Suprapubic skin (tissue), 4 donors: ENCODE measurements around the gene ZMYND10. TPM values are rescaled to one million over a fixed set of nuclear protein-coding genes. Genes with fewer than 3 reads are reported as not detected.

Experiments used
- DNase-seq, 2 donors: peaks; one replicate each; pipeline ENCODE4 v3.0.0-alpha.2; 2019; ENCODE audit warnings: low spot score in 2 of 2
- H3K27ac ChIP-seq: fragments of 200-600 bp; sonication (generic); one replicate; pipeline ENCODE4 v1.5.1; 2019
- H3K27me3 ChIP-seq: fragments of 200-600 bp; sonication (generic); one replicate; pipeline ENCODE4 v1.5.1; 2019
- H3K36me3 ChIP-seq: fragments of 200-600 bp; sonication (generic); one replicate; pipeline ENCODE4 v1.5.1; 2019
- H3K4me1 ChIP-seq: fragments of 200-600 bp; sonication (generic); one replicate; pipeline ENCODE4 v1.5.1; 2019
- H3K4me3 ChIP-seq: fragments of 200-600 bp; sonication (generic); one replicate; pipeline ENCODE4 v1.5.1; 2019; ENCODE audit warnings: mild to moderate bottlenecking
- H3K9me3 ChIP-seq: fragments of 200-600 bp; sonication (generic); one replicate; pipeline ENCODE4 v1.5.1; 2019
- EP300 ChIP-seq: sonication (generic); formaldehyde crosslinking; IDR thresholded peaks from one replicate; pipeline ENCODE4 v1.6.1; 2017; ENCODE audit warnings: antibody characterized with exemption
- POLR2A ChIP-seq, 2 donors: fragments of 450-650 bp; IDR thresholded peaks; one replicate each; pipeline ENCODE4 v1.6.1; 2017; ENCODE audit warnings: antibody characterized with exemption in 2 of 2, mild to moderate bottlenecking in 2 of 2, moderate library complexity in 2 of 2
- POLR2AphosphoS5 ChIP-seq, 3 donors: sonication (generic); formaldehyde crosslinking; IDR thresholded peaks; one replicate each; pipeline ENCODE4 v1.6.1; 2017; ENCODE audit warnings: antibody characterized with exemption in 3 of 3
- WGBS: methylation state at CpG from one replicate; pipeline ENCODE4 v1.1.5; 2018; 5-methylcytosine and 5-hydroxymethylcytosine counted together
- total RNA-seq, 4 donors: library from RNA; depleted of rRNA; stranded (reverse); fragments of >200 nt; gene quantifications; one replicate each; pipeline ENCODE4 v1.1.0, GENCODE V29; 2016
- TF ChIP-seq, protein P1 (sequence below), 2 donors: fragments of 200-600 bp in 1 of 2; fragments of 450-650 bp in 1 of 2; sonication (generic) in 1 of 2; IDR thresholded peaks; one replicate each; pipeline ENCODE4 v1.5.1; 2016 to 2019; ENCODE audit warnings: antibody characterized with exemption in 2 of 2, mild to moderate bottlenecking in 1 of 2, moderate library complexity in 1 of 2

ZMYND10 gene
- total RNA-seq, 4 donors from 2014 or later: 1.6 to 4.7 (median 1.9) TPM; not detected in 1

DNA sequence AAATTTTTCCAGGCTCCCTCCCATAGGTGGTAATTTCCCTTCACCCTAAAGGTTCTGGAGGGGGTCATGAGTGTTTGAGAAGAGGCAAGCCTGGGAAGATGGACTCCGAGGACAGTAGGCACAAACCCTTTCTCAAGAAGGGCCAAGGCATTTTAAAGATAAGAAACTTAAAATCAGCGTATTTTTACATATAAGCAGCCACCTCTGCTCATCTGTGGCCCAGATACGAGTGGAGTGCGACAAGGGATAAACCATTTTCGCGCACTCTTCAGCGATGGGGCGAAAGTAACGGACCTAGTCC, 5.4 kb downstream of the ZMYND10 start:
- 12% methylated on average over 9 of the region's 9 CpGs for WGBS
- peaks cover 70% of the 10 kb centered on the region for H3K4me1 ChIP-seq
- no peaks in the 10 kb centered on the region for H3K36me3 ChIP-seq
- H3K9me3 ChIP-seq: no peaks in the 10 kb centered on the region
- H3K4me3 ChIP-seq: peak overlapping the region; percentile 73
- no peak for DNase-seq
- no peaks in the 10 kb centered on the region for H3K27me3 ChIP-seq
- TF ChIP-seq POLR2AphosphoS5 (IDR thresholded peaks at IDR 0.05) (no peak), POLR2A (IDR thresholded peaks at IDR 0.05) (no peak), EP300 (no peak)
- TF ChIP-seq, protein P1, sequence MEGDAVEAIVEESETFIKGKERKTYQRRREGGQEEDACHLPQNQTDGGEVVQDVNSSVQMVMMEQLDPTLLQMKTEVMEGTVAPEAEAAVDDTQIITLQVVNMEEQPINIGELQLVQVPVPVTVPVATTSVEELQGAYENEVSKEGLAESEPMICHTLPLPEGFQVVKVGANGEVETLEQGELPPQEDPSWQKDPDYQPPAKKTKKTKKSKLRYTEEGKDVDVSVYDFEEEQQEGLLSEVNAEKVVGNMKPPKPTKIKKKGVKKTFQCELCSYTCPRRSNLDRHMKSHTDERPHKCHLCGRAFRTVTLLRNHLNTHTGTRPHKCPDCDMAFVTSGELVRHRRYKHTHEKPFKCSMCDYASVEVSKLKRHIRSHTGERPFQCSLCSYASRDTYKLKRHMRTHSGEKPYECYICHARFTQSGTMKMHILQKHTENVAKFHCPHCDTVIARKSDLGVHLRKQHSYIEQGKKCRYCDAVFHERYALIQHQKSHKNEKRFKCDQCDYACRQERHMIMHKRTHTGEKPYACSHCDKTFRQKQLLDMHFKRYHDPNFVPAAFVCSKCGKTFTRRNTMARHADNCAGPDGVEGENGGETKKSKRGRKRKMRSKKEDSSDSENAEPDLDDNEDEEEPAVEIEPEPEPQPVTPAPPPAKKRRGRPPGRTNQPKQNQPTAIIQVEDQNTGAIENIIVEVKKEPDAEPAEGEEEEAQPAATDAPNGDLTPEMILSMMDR (IDR thresholded peaks at IDR 0.05): no peak
- peak overlapping the region; percentile 94 for H3K27ac ChIP-seq

DNA sequence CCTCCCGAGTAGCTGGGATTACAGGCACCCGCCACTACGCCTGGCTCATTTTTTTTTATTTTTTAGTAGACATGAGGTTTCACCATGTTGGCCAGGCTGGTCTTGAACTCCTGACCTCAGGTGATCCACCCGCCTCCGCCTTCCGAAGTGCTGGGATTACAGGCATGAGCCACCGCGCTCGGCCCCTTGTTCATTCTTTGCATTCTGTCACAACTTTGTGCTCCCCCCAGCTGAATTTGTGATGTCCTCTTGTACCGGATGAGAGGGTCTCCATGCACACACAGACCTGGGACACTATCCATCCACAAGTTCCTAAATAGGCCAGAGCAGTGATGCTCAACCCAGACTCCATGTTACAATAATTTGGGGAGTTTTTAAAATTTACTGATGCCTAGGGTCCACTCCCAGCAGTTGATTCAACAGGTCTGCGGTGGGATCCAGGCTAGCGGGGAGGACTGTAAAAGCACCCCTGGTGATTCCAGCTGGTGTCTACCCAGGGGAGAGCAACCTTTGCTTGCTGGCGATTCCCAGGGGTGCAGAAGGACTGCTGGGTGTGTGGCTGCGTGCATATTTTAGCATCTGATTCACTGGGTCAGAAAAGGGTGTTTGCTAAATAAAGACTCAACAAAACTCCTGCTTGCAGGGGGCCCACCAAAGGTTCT, 5.9 kb downstream of the ZMYND10 start:
- no peak for DNase-seq
- no peaks in the 10 kb centered on the region for H3K9me3 ChIP-seq
- 75% methylated on average over 14 of the region's 14 CpGs for WGBS
- no peak for TF ChIP-seq POLR2A (IDR thresholded peaks at IDR 0.05)
- no peak for TF ChIP-seq EP300
- TF ChIP-seq, protein P1 (IDR thresholded peaks at IDR 0.05): no peak
- TF ChIP-seq POLR2AphosphoS5 (IDR thresholded peaks at IDR 0.05): no peak
- H3K27me3 ChIP-seq: no peaks in the 10 kb centered on the region
- H3K27ac ChIP-seq: peak overlapping the region; percentile 94
- H3K4me3 ChIP-seq: peak overlapping the region; percentile 73
- H3K36me3 ChIP-seq: no peaks in the 10 kb centered on the region
- H3K4me1 ChIP-seq: peaks cover 71% of the 10 kb centered on the region

DNA sequence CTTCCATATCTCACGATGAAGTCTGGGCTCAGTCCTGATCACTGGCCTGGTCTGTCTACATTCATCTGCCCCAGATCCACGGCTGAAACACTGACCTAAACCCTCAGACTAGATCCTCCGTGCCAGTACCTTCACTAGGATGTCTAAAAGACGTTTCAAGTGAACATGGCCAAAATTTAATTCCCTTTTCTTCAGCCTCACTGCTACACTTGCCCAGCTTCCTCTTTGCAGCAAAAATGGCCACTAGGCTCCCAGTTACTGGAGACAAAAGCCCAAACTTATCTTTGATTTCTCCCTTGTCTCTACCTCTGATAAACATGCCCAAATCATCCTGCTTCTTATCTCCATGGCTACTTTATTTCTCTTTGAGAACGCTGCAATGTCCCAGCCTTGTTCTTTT, 6.6 kb downstream of the ZMYND10 start:
- H3K36me3 ChIP-seq: no peaks in the 10 kb centered on the region
- DNase-seq: no peak
- 70% methylated on average over 5 of the region's 5 CpGs for WGBS
- peak overlapping the region; percentile 73 for H3K4me3 ChIP-seq
- no peaks in the 10 kb centered on the region for H3K27me3 ChIP-seq
- H3K4me1 ChIP-seq: peaks cover 78% of the 10 kb centered on the region
- H3K9me3 ChIP-seq: no peaks in the 10 kb centered on the region
- peak overlapping the region; percentile 94 for H3K27ac ChIP-seq
- TF ChIP-seq, protein P1 (IDR thresholded peaks at IDR 0.05): no peak
- TF ChIP-seq POLR2AphosphoS5 (IDR thresholded peaks at IDR 0.05) (no peak), POLR2A (IDR thresholded peaks at IDR 0.05) (no peak), EP300 (no peak)

DNA sequence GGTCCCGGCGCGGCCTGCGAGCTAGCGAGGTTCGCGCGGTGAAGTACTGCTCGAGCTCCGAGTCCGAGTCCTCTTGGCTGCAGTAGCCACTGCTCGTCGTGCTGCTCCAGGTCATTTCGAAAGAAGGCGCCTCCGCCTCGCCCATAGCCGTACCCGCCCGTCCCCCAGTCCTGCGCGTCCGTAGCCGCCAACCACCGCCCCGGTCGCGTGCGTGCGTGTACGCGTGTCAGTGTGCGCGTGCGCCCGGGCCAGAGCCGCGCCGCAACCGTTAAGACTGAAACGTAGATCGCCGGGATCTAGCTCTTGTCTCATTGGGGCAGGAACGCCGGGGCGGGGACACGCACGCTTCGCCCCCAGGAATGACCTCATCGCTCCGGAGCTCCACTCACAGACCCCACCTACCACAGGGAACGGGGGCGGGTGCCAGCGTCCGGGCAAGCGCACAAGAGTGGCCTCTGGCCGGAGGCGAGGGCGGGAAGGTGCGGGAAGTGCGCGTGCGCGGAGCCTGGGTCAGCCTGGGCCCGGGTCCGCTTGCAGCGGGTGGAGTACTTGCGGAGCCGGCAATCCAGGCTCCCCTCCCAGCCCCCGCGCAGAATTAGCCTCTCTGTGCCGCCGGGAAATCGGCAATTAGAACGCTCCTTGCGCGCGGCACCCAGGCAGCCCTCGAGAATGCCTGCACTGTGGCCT, 8.2 kb downstream of the ZMYND10 start:
- DNase-seq: peak; percentile 100
- Histone ChIP-seq H3K27ac (peak overlapping the region; percentile 94), H3K4me3 (peak overlapping the region; percentile 73), H3K4me1 (peaks cover 90% of the 10 kb centered on the region), H3K27me3 (no peaks in the 10 kb centered on the region), H3K36me3 (peaks cover 2% of the 10 kb centered on the region), H3K9me3 (no peaks in the 10 kb centered on the region)
- WGBS: no CpG with 5 or more reads among the region's 79 CpGs
- TF ChIP-seq, protein P1 (IDR thresholded peaks at IDR 0.05): no peak
- TF ChIP-seq POLR2AphosphoS5 (IDR thresholded peaks at IDR 0.05): peak; percentile 45 to 90 (median 49)
- TF ChIP-seq EP300: no peak
- peak in 1 of 2 donors; percentile 49 for TF ChIP-seq POLR2A (IDR thresholded peaks at IDR 0.05)

DNA sequence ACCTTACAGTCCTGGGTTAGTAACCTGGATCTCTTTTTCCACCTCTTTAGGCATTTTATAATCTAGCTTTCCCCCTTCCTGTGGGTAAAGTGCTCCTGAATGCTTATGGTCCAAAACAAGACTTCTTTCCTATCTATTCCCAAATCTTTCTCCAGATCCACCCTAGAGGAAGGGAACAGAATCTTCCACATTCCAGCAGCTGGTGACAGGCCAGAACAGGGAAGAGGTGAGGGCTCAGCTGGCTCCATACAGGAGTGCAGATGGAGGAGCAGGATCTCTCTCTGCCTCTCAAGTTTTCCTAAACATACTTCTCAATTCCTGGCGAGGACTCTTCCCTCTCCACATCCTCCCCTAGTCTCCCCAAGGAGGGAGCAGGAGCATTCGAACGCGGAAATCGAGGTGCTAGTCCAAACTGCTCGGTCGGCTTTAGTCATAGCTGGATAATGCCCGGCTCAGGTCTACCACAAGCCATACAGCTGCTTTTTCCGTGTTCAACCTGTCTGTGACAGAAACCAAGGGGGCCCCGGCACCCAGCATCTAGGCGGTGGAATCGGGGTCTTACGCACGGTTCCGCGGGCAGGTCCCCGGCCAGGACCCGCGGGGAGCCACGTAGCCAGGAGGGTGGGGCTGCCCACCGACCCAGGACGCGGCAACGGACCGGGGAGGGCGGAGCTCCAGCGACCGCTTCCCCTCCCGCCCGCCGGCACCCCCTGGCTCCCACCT, 8.9 kb downstream of the ZMYND10 start:
- TF ChIP-seq POLR2AphosphoS5 (IDR thresholded peaks at IDR 0.05) (no peak), EP300 (no peak), POLR2A (IDR thresholded peaks at IDR 0.05) (no peak)
- TF ChIP-seq, protein P1 (IDR thresholded peaks at IDR 0.05): no peak
- Histone ChIP-seq H3K4me3 (peak overlapping the region; percentile 73), H3K9me3 (no peaks in the 10 kb centered on the region), H3K27me3 (no peaks in the 10 kb centered on the region), H3K27ac (peak overlapping the region; percentile 94), H3K36me3 (peaks cover 9% of the 10 kb centered on the region), H3K4me1 (peaks cover 87% of the 10 kb centered on the region)
- no peak for DNase-seq
- WGBS: 0% methylated on average over 11 of the region's 31 CpGs
